ENCODE measurements around the gene SNAI1. TPM values are rescaled to one million over a fixed set of nuclear protein-coding genes. Genes with fewer than 3 reads are reported as not detected.

Gene SNAI1
- total RNA-seq, 1 donor from 2014 or later, result 3.9 TPM

GRCh38 chr20:50023116-50023805 lies 40.5 kb downstream of the SNAI1 start:
- TF ChIP-seq CTCF (IDR thresholded peaks at IDR 0.05; ENCODE audit: partially characterized antibody, unreplicated experiment), result no peak
- DNase-seq, result no peak
- no peaks in the 10 kb centered on the region for H3K36me3 Mint-ChIP-seq (ENCODE audit: unreplicated experiment)
- H3K27ac Mint-ChIP-seq (ENCODE audit: unreplicated experiment), result no peak overlapping the region
- no peaks in the 10 kb centered on the region for H3K9me3 Mint-ChIP-seq (ENCODE audit: unreplicated experiment)
- H3K27me3 Mint-ChIP-seq (ENCODE audit: unreplicated experiment), result peaks cover 4% of the 10 kb centered on the region
- H3K4me3 Mint-ChIP-seq (ENCODE audit: unreplicated experiment), result no peak overlapping the region
- peaks cover 3% of the 10 kb centered on the region for H3K4me1 Mint-ChIP-seq (ENCODE audit: low read depth, unreplicated experiment)

- Mint-ChIP-seq H3K4me1 (ENCODE audit: low read depth, unreplicated experiment) (peaks cover 2% of the 10 kb centered on the region), H3K4me3 (ENCODE audit: unreplicated experiment) (no peak overlapping the region), H3K27ac (ENCODE audit: unreplicated experiment) (no peak overlapping the region), H3K36me3 (ENCODE audit: unreplicated experiment) (no peaks in the 10 kb centered on the region), H3K9me3 (ENCODE audit: unreplicated experiment) (no peaks in the 10 kb centered on the region), H3K27me3 (ENCODE audit: unreplicated experiment) (peaks cover 8% of the 10 kb centered on the region)
- TF ChIP-seq CTCF (IDR thresholded peaks at IDR 0.05; ENCODE audit: partially characterized antibody, unreplicated experiment), result no peak
- no peak for DNase-seq
Measured at GRCh38 chr20:50026746-50027575, 44.2 kb downstream of the SNAI1 start.

- Mint-ChIP-seq H3K4me1 (ENCODE audit: low read depth, unreplicated experiment) (peaks cover 2% of the 10 kb centered on the region), H3K27me3 (ENCODE audit: unreplicated experiment) (peaks cover 7% of the 10 kb centered on the region), H3K9me3 (ENCODE audit: unreplicated experiment) (no peaks in the 10 kb centered on the region), H3K4me3 (ENCODE audit: unreplicated experiment) (no peak overlapping the region), H3K36me3 (ENCODE audit: unreplicated experiment) (no peaks in the 10 kb centered on the region), H3K27ac (ENCODE audit: unreplicated experiment) (no peak overlapping the region)
- no peak for DNase-seq
- no peak for TF ChIP-seq CTCF (IDR thresholded peaks at IDR 0.05; ENCODE audit: partially characterized antibody, unreplicated experiment)
Measured at GRCh38 chr20:50027611-50028105, 44.9 kb downstream of the SNAI1 start.

- no peaks in the 10 kb centered on the region for H3K36me3 Mint-ChIP-seq (ENCODE audit: unreplicated experiment)
- H3K27ac Mint-ChIP-seq (ENCODE audit: unreplicated experiment), result no peak overlapping the region
- H3K4me1 Mint-ChIP-seq (ENCODE audit: low read depth, unreplicated experiment), result peaks cover 2% of the 10 kb centered on the region
- H3K4me3 Mint-ChIP-seq (ENCODE audit: unreplicated experiment), result no peak overlapping the region
- H3K27me3 Mint-ChIP-seq (ENCODE audit: unreplicated experiment), result peaks cover 7% of the 10 kb centered on the region
- no peaks in the 10 kb centered on the region for H3K9me3 Mint-ChIP-seq (ENCODE audit: unreplicated experiment)
- TF ChIP-seq CTCF (IDR thresholded peaks at IDR 0.05; ENCODE audit: partially characterized antibody, unreplicated experiment), result no peak
- no peak for DNase-seq
Measured at GRCh38 chr20:50029083-50029696, 46.4 kb downstream of the SNAI1 start.

All from glutamatergic neuron (in vitro differentiated cells).